ENCODE data around the gene MYT1. TPM values are rescaled to one million over a fixed set of nuclear protein-coding genes. Genes with fewer than 3 reads are reported as not detected.

MYT1 gene
- total and polyA plus RNA-seq, 9 of the 15 experiments (the other 6 are each of a cell fraction or from before 2014, with no cell fraction given), result 0.02 to 0.12 (median 0.06) TPM; not detected in 4

GRCh38 chr20:64220891-64221527, 56.8 kb downstream of the MYT1 start (continued):
- TF ChIP-seq HDAC1 (IDR thresholded peaks at IDR 0.05) (peak in 1 of 2 experiments; percentile 91; a peak in 3 of 4 replicates), SMAD3 (CRISPR knock-in tag; conservative IDR thresholded peaks at IDR 0.05) (0 out of 2 replicates have a peak, but pooled peaks have one; percentile 43), NCOR1 (IDR thresholded peaks at IDR 0.05) (peak; percentile 98), MNT (conservative IDR thresholded peaks at IDR 0.05) (peak; percentile 28 to 69; a peak in 2 of 4 replicates), ZBTB12 (CRISPR knock-in tag; IDR thresholded peaks at IDR 0.05) (no peak), RBM17 (IDR thresholded peaks at IDR 0.05; ENCODE audit: borderline replicate concordance, low read depth, low read length) (no peak), ASH1L (IDR thresholded peaks at IDR 0.05; ENCODE audit: borderline replicate concordance, low read depth, partially characterized antibody) (no peak), ZNF655 (CRISPR knock-in tag; IDR thresholded peaks at IDR 0.05) (no peak), EP300 (IDR thresholded peaks at IDR 0.05; ENCODE audit: low read length) (peak; percentile 95), ARID4B (CRISPR knock-in tag; IDR thresholded peaks at IDR 0.05) (0 out of 2 replicates have a peak, but pooled peaks have one; percentile 37), ZNF232 (CRISPR knock-in tag; IDR thresholded peaks at IDR 0.05) (no peak), ZC3H8 (IDR thresholded peaks at IDR 0.05) (no peak), TGIF2 (CRISPR knock-in tag; IDR thresholded peaks at IDR 0.05) (no peak), E2F1 (CRISPR knock-in tag; IDR thresholded peaks at IDR 0.05) (0 out of 2 replicates have a peak, but pooled peaks have one; percentile 55), GTF2A2 (tag; IDR thresholded peaks at IDR 0.05) (no peak), NFRKB (IDR thresholded peaks at IDR 0.05; ENCODE audit: low read depth) (no peak), KDM5B (IDR thresholded peaks at IDR 0.05; ENCODE audit: insufficient replicate concordance, low read depth, low read length) (no peak)
